GM23338 (cell line): ENCODE data around the gene MAGI1.

ENCODE experiments used
- CREB1 ChIP-seq: fragments of 250-450 bp; sonication (Bioruptor Pico); IDR thresholded peaks from 2 replicates; pipeline ENCODE4 v1.5.0; 2020; ENCODE audit warnings: low read depth, mild to moderate bottlenecking, moderate library complexity
- CTCF ChIP-seq, 2 experiments: fragments of 200-600 bp in 1 of 2; sonication (generic) in 1 of 2; conservative IDR thresholded peaks; 2 replicates each; pipeline versions ENCODE4 v1.5.1 to v1.6.1; 2016 to 2017; ENCODE audit warnings: antibody characterized with exemption in 2 of 2, low read depth in 2 of 2, mild to moderate bottlenecking in 2 of 2, moderate library complexity in 1 of 2
- ETS1 ChIP-seq: IDR thresholded peaks from 2 replicates; pipeline ENCODE4 v1.6.1; 2016; ENCODE audit warnings: antibody characterized with exemption
- EZH2 ChIP-seq: fragments of 200-600 bp; sonication (generic); IDR thresholded peaks from one replicate; pipeline ENCODE4 v1.8.0; 2017; ENCODE audit warnings: antibody characterized with exemption, mild to moderate bottlenecking, low read depth; ENCODE audit not compliant: unreplicated experiment
- EZH2phosphoT487 ChIP-seq: fragments of 200-600 bp; sonication (generic); IDR thresholded peaks from one replicate; pipeline ENCODE4 v1.8.1; 2018; ENCODE audit warnings: antibody characterized with exemption; ENCODE audit not compliant: unreplicated experiment
- POLR2AphosphoS5 ChIP-seq: IDR thresholded peaks from 2 replicates; pipeline ENCODE4 v1.6.1; 2016; ENCODE audit warnings: antibody characterized with exemption, low read depth

GRCh38 chr3:65584913-65585312 lies 453.8 kb downstream of the MAGI1 start:
- TF ChIP-seq CTCF (conservative IDR thresholded peaks at IDR 0.05; ENCODE audit: low read depth in 2 of 2) (no peak), EZH2phosphoT487 (no peak), EZH2 (no peak), POLR2AphosphoS5 (no peak), ETS1 (no peak), CREB1 (CRISPR knock-in tag) (no peak)
